ENCODE measurements around the gene HRAS. TPM values are rescaled to one million over a fixed set of nuclear protein-coding genes. Genes with fewer than 3 reads are reported as not detected.

The HRAS gene
- total and polyA plus RNA-seq, 2 of the 13 experiments (the other 11 are each of a cell fraction or from before 2014, with no cell fraction given) = 32.9 to 50.0 TPM

DNA sequence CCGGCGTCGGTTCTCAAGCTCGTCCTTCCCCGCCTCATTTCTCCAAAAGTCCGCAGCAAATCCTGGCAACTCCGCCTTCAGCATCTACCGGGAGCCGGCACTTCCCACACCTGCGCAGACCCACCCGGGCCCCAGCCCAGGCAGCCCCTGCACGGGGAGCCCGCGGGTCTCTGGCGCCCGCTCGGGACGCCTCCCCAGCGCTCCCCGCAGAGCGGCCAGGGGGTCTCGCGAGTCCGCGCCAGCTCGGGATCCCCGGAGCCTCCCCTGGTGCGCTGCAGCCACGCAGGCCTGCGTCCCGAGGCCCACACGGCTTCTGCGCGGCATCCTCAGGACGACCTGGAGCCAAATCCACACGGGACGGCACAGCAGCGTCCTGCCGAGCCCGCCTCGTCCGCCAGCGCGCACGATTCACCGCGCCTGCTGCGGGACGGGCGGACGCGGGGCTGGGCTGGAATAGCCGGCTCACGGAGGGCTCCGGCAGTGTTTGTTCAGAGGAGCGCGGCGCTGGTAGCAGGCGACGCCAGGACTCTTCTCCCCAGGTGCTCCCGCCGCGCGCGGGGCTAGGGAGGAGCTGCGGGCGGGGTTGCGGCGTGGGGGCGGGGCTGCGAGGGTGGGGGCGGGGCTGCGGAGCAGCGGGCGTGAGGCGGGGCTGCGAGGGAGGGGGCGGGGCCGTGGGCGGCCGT is 40.1 kb upstream of the HRAS start (continued):
- no peak for TF ChIP-seq U2AF1 (optimal IDR thresholded peaks at IDR 0.05; ENCODE audit: low read depth, low read length)
- no peak for TF ChIP-seq GTF2F1 (IDR thresholded peaks at IDR 0.05; ENCODE audit: low read length)
- no peak for TF ChIP-seq ZMYM3 (CRISPR knock-in tag; IDR thresholded peaks at IDR 0.05)
- TF ChIP-seq SPEN (CRISPR knock-in tag; IDR thresholded peaks at IDR 0.05; ENCODE audit: low read depth) = 0 out of 2 replicates have a peak, but pooled peaks have one; percentile 27
- TF ChIP-seq ZNF256 (CRISPR knock-in tag; conservative IDR thresholded peaks at IDR 0.05) = no peak
- TF ChIP-seq MXI1 (IDR thresholded peaks at IDR 0.05; ENCODE audit: borderline replicate concordance, low read depth, low read length) = peak; percentile 64; the same call in 1 of the 3 replicates
- TF ChIP-seq ZNF556 (CRISPR knock-in tag; IDR thresholded peaks at IDR 0.05; ENCODE audit: borderline replicate concordance) = no peak
- no peak; the same call in 1 of the 2 replicates for TF ChIP-seq SP4 (CRISPR knock-in tag; IDR thresholded peaks at IDR 0.05)
- TF ChIP-seq FOSL2 (CRISPR knock-in tag; IDR thresholded peaks at IDR 0.05) = peak; percentile 12; the same call in 1 of the 2 replicates
- no peak for TF ChIP-seq ZNF253 (CRISPR knock-in tag; IDR thresholded peaks at IDR 0.05; ENCODE audit: borderline replicate concordance)
- peak; percentile 45; the same call in 1 of the 2 replicates for TF ChIP-seq ZNF704 (CRISPR knock-in tag; IDR thresholded peaks at IDR 0.05; ENCODE audit: borderline replicate concordance)
- TF ChIP-seq, protein P1, sequence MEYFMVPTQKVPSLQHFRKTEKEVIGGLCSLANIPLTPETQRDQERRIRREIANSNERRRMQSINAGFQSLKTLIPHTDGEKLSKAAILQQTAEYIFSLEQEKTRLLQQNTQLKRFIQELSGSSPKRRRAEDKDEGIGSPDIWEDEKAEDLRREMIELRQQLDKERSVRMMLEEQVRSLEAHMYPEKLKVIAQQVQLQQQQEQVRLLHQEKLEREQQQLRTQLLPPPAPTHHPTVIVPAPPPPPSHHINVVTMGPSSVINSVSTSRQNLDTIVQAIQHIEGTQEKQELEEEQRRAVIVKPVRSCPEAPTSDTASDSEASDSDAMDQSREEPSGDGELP (IDR thresholded peaks at IDR 0.05; ENCODE audit: borderline replicate concordance, low read depth) = no peak
- no peak for TF ChIP-seq ZNF343 (CRISPR knock-in tag; IDR thresholded peaks at IDR 0.05)
- no peak for TF ChIP-seq ZNF562 (CRISPR knock-in tag; IDR thresholded peaks at IDR 0.05; ENCODE audit: borderline replicate concordance)
- no peak for TF ChIP-seq TBL1XR1 (IDR thresholded peaks at IDR 0.05; ENCODE audit: borderline replicate concordance, low read length, partially characterized antibody)
- TF ChIP-seq GFI1 (CRISPR knock-in tag; IDR thresholded peaks at IDR 0.05; ENCODE audit: borderline replicate concordance) = no peak
- no peak for TF ChIP-seq NCOA2 (CRISPR knock-in tag; IDR thresholded peaks at IDR 0.05)
- TF ChIP-seq SALL2 (CRISPR knock-in tag; IDR thresholded peaks at IDR 0.05) = no peak
- TF ChIP-seq, protein P2, sequence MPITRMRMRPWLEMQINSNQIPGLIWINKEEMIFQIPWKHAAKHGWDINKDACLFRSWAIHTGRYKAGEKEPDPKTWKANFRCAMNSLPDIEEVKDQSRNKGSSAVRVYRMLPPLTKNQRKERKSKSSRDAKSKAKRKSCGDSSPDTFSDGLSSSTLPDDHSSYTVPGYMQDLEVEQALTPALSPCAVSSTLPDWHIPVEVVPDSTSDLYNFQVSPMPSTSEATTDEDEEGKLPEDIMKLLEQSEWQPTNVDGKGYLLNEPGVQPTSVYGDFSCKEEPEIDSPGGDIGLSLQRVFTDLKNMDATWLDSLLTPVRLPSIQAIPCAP (CRISPR knock-in tag; IDR thresholded peaks at IDR 0.05; ENCODE audit: low read depth) = no peak
- TF ChIP-seq ZZZ3 (CRISPR knock-in tag; IDR thresholded peaks at IDR 0.05; ENCODE audit: borderline replicate concordance) = 0 out of 2 replicates have a peak, but pooled peaks have one; percentile 57
- TF ChIP-seq ZNF207 (IDR thresholded peaks at IDR 0.05; ENCODE audit: borderline replicate concordance) = no peak
- TF ChIP-seq AGO2 (optimal IDR thresholded peaks at IDR 0.05; ENCODE audit: low read depth, low read length) = no peak
- TF ChIP-seq EP300 (IDR thresholded peaks at IDR 0.05; ENCODE audit: low read depth in 2 of 2, low read length in 2 of 2) = no peak
- no peak for TF ChIP-seq EP300 (CRISPR knock-in tag; IDR thresholded peaks at IDR 0.05; ENCODE audit: borderline replicate concordance)
- no peak for TF ChIP-seq ZNF33B (CRISPR knock-in tag; IDR thresholded peaks at IDR 0.05)
- TF ChIP-seq MTF2 (CRISPR knock-in tag; IDR thresholded peaks at IDR 0.05; ENCODE audit: borderline replicate concordance) = no peak
- TF ChIP-seq, protein P3, sequence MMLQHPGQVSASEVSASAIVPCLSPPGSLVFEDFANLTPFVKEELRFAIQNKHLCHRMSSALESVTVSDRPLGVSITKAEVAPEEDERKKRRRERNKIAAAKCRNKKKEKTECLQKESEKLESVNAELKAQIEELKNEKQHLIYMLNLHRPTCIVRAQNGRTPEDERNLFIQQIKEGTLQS (CRISPR knock-in tag; IDR thresholded peaks at IDR 0.05) = no peak
- TF ChIP-seq ATAD3A (CRISPR knock-in tag; IDR thresholded peaks at IDR 0.05) = no peak
- TF ChIP-seq TBX2 (CRISPR knock-in tag; IDR thresholded peaks at IDR 0.05; ENCODE audit: borderline replicate concordance) = peak; percentile 58; the same call in 1 of the 2 replicates
